IPS-18a (cell line): Measurements from ENCODE around the gene CLPTM1L.
A peak's percentile ranks its signal among the peaks of the same experiment; 100 is the strongest.

Experiments used
- H3K27ac ChIP-seq: one replicate; pipeline ENCODE4 v1.5.1; 2013; ENCODE audit warnings: low read length
- H3K27me3 ChIP-seq: one replicate; pipeline ENCODE4 v1.6.1; 2013; ENCODE audit warnings: mild to moderate bottlenecking, low read length; ENCODE audit not compliant: control insufficient read depth, insufficient read depth
- H3K36me3 ChIP-seq: one replicate; pipeline ENCODE4 v1.6.1; 2013; ENCODE audit warnings: low read depth, low read length; ENCODE audit not compliant: control insufficient read depth
- H3K4me1 ChIP-seq: one replicate; pipeline ENCODE4 v1.6.1; 2013; ENCODE audit warnings: low read depth, low read length; ENCODE audit not compliant: control insufficient read depth
- H3K4me3 ChIP-seq: one replicate; pipeline ENCODE4 v1.5.1; 2013; ENCODE audit warnings: low read length
- H3K9ac ChIP-seq: one replicate; pipeline ENCODE4 v1.6.1; 2013; ENCODE audit warnings: mild to moderate bottlenecking, low read length, moderate library complexity
- H3K9me3 ChIP-seq: one replicate; pipeline ENCODE4 v1.6.1; 2013; ENCODE audit warnings: low read depth, low read length; ENCODE audit not compliant: control insufficient read depth

Gene CLPTM1L, protein sequence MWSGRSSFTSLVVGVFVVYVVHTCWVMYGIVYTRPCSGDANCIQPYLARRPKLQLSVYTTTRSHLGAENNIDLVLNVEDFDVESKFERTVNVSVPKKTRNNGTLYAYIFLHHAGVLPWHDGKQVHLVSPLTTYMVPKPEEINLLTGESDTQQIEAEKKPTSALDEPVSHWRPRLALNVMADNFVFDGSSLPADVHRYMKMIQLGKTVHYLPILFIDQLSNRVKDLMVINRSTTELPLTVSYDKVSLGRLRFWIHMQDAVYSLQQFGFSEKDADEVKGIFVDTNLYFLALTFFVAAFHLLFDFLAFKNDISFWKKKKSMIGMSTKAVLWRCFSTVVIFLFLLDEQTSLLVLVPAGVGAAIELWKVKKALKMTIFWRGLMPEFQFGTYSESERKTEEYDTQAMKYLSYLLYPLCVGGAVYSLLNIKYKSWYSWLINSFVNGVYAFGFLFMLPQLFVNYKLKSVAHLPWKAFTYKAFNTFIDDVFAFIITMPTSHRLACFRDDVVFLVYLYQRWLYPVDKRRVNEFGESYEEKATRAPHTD

DNA sequence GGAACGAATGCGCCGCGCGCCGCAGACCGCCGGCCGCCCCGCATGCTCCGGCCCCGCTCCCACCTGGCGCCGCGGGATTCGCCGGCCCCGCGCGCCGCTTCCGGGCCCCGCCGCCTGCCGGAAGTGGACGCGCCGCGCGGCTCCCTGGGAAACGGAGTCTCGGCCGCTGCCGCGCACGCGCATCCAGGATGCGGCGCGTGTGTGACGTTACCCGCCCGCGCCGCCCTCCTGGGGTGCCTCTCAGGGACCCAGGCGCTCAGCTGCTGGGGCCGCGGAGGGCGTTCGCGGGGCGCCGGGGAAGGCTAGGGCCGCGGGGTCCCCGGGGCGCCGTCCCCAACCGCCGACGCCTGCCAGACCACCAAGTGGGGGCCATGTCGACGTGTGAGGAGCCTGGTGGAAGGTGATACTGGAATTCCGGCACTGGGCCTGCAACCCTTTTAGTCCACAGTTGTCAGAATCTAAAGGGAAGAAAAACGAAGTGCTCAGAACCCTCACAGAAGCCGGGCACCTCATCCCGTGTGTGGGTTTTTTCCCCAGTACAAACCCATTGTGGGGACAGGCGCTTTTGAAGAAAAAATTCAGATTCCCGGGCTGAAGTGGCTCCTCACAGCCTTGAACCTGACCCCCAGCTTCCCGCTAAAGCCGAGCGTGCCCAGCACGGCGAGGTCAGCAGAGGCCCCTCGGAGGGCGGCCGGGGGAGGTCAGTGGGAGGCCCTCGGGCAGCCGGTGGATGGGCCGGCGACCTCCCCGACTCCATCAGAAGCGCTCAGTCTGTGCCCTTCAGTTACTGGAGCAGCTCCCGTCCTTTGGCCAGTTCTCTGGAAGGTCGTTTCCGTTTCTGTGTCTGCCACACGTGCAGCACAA lies at the start of gene CLPTM1L:
Gene CLPTM1L, minus strand, starts transcription at position 125 of the 864 bp plus-strand sequence. CDS start 258 bp downstream, outside the sequence.
- no peaks in the 10 kb centered on the region for H3K27me3 ChIP-seq
- H3K36me3 ChIP-seq = peaks cover 28% of the 10 kb centered on the region
- H3K9ac ChIP-seq = peak within 1 kb of the TSS; percentile 75
- H3K4me3 ChIP-seq = peak within 1 kb of the TSS; percentile 93
- no peak within 1 kb of the TSS for H3K27ac ChIP-seq
- no peaks in the 10 kb centered on the region for H3K4me1 ChIP-seq
- no peaks in the 10 kb centered on the region for H3K9me3 ChIP-seq

DNA sequence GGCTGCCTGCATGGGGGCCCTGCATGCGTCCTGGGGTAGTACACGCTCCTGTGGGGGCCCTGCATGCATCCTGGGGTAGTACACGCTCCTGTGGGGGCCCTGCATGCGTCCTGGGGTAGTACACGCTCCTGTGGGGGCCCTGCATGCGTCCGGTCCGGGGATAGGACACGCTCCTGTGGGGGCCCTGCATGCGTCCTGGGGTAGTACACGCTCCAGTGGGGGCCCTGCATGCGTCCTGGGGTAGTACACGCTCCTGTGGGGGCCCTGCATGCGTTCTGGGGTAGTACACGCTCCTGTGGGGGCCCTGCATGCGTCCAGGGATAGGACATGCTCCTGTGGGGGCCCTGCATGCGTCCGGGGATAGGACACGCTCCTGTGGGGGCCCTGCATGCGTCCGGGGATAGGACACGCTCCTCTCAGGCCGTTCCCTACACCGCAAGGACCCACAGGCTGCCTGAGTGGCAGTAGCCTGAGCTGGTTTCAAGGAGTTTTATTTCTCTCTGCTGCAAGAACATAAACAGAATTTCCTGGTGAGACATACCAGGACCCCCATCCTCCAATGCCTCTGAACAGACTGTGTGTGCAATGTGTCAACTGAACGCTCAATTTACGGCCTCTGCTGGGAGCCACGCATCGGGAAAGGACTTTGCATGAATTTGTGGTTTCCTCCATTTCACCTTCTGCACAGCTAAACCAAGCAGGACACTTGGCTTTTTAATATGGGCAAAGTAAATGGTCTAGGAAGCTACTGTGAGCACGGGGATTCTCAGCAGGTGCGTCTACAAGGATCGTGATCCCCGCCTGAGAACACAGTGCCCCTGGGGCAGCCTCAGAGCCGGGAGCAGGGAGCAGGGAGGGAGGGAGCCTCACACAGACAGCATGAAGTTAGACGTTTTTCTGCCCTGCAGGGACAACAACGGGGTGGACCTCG lies 48.9 kb upstream of the CLPTM1L start:
- no peak overlapping the region for H3K27ac ChIP-seq
- no peaks in the 10 kb centered on the region for H3K4me1 ChIP-seq
- H3K9ac ChIP-seq = no peak overlapping the region
- no peaks in the 10 kb centered on the region for H3K9me3 ChIP-seq
- no peaks in the 10 kb centered on the region for H3K36me3 ChIP-seq
- H3K27me3 ChIP-seq = peaks cover 5% of the 10 kb centered on the region
- H3K4me3 ChIP-seq = no peak overlapping the region

DNA sequence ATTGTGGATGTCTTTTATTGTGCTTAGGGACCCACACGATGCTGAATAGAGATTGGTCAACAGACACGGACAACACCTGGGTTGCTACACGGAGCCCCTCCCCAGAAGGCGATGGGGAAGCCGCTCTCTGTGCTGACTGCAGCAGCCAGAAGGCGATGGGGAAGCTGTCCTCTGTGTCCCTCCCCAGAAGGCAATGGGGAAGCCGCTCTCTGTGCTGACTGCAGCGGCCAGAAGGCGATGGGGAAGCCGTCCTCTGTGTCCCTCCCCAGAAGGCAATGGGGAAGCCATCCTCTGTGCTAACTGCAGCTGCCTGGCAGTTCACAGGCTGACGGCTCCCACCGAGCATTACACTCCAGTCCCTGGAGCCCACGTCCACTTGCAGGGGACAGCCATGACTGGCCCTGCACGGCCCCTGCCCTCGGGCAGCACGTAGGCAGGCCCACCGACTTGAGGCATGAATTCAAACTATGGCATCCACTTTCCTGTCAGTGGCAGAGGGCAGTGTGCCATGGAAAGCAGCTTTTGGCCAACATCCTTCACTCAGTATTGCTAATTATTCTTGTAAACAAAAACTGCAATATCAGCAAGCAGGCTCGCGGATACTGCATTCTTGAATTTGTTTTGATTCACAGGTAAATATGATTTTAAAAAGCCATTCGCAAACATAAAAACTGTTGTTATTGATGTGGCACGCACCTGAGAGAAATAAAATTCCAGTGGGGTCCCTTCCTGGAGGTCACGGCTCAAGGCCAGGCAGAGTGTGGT lies 48.1 kb upstream of the CLPTM1L start:
- Histone ChIP-seq H3K27me3 (peaks cover 12% of the 10 kb centered on the region), H3K4me3 (no peak overlapping the region), H3K36me3 (no peaks in the 10 kb centered on the region), H3K9me3 (no peaks in the 10 kb centered on the region), H3K9ac (no peak overlapping the region), H3K4me1 (no peaks in the 10 kb centered on the region), H3K27ac (no peak overlapping the region)

DNA sequence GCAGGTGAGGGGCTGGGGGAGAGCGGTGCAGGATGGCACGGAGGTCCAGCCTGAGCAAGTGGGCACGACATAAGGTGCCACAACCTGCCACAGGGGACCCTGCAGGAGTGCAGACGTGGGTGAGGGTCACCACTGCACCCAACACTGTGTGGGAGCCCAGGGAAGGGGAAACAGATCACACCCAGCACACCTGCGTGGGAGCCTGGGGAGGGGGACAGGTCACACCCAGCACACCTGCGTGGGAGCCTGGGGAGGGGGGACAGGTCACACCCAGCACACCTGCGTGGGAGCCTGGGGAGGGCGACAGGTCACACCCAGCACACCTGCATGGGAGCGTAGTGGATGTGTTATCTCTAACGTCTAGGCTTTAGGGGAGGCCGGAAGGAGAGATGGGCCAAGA lies 47.4 kb upstream of the CLPTM1L start:
- H3K27ac ChIP-seq = no peak overlapping the region
- no peak overlapping the region for H3K9ac ChIP-seq
- H3K9me3 ChIP-seq = no peaks in the 10 kb centered on the region
- peaks cover 19% of the 10 kb centered on the region for H3K27me3 ChIP-seq
- no peaks in the 10 kb centered on the region for H3K36me3 ChIP-seq
- no peaks in the 10 kb centered on the region for H3K4me1 ChIP-seq
- H3K4me3 ChIP-seq = no peak overlapping the region

DNA sequence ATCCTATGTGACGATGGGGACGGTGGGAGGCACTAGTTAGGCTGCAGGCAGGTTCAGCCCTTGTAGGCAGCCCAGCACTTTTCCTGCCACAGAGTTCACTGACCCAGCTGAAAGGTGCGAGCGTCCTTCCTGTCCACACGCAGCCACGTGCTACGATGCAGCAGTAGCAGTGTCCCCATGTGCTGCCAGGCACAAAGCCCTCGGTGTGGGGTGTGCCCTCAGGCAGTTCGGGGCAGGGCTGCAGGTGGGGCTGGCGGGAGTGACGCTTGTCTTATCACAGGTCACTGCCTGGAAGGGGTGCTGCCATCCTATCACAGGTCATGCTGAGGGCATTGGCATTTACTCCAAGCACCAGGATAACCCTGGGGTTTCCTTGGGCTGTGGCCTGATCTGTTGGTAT lies 46.8 kb upstream of the CLPTM1L start:
- peaks cover 25% of the 10 kb centered on the region for H3K27me3 ChIP-seq
- H3K36me3 ChIP-seq = no peaks in the 10 kb centered on the region
- H3K9me3 ChIP-seq = no peaks in the 10 kb centered on the region
- no peak overlapping the region for H3K9ac ChIP-seq
- H3K27ac ChIP-seq = no peak overlapping the region
- no peaks in the 10 kb centered on the region for H3K4me1 ChIP-seq
- H3K4me3 ChIP-seq = no peak overlapping the region

DNA sequence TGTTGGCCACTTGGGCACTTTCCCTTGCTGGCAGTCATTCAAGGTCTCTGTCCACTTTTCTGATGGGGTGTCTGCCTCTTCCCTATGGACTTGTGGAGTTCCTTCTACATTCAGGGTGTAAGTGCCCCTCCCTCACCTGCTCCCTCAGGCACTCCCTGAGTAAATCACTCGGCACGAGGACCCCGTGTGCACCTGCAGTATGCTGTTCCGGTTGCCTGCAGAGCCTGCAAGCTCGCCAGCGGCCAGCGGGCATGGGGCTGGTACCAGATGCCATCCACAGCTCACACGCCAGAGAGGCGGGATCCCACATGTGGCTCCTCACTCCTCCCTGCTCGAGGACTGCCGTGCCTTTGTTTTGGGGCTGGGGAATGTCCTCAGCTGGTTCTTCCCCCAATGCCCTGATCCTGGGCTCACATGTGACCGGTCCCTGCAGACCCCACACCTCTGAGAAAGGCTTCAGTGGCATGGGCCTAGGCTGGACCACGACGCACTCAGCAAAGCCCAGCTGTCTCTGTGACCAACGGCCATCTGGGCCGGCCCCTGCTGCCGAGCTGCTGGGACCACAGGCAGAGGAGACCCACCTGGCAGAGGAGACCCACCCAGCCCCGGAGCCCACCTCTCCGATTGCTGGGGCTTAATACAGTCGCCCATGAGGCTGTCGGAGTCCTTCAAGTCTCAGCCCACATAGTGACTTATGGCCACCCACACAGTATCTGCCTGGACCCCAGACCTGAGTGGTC lies 46.1 kb upstream of the CLPTM1L start:
- H3K9ac ChIP-seq = no peak overlapping the region
- H3K9me3 ChIP-seq = no peaks in the 10 kb centered on the region
- H3K4me1 ChIP-seq = no peaks in the 10 kb centered on the region
- peaks cover 32% of the 10 kb centered on the region for H3K27me3 ChIP-seq
- H3K4me3 ChIP-seq = no peak overlapping the region
- no peak overlapping the region for H3K27ac ChIP-seq
- H3K36me3 ChIP-seq = no peaks in the 10 kb centered on the region

DNA sequence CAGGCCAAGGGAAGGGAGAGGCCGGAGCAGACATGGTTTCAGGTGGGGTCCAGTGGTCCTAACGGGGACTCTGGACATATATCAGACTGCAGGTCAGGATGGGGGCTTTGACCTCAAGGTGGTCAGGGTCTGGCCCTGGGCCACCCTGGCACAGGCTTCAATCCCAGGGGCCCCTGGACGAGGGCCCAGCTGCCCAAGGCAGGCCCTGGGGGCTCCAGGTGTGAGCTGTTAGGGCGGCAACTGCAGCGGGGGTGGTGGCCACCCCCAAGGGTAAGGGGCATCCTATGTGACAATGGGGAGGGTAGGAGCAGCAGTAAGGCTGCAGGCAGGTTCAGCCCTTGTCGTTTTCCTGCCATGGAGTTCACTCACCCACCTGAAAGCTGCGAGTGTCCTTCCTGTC lies 45.4 kb upstream of the CLPTM1L start:
- no peak overlapping the region for H3K4me3 ChIP-seq
- no peak overlapping the region for H3K9ac ChIP-seq
- H3K9me3 ChIP-seq = no peaks in the 10 kb centered on the region
- H3K27me3 ChIP-seq = peaks cover 39% of the 10 kb centered on the region
- H3K4me1 ChIP-seq = no peaks in the 10 kb centered on the region
- H3K36me3 ChIP-seq = no peaks in the 10 kb centered on the region
- no peak overlapping the region for H3K27ac ChIP-seq

DNA sequence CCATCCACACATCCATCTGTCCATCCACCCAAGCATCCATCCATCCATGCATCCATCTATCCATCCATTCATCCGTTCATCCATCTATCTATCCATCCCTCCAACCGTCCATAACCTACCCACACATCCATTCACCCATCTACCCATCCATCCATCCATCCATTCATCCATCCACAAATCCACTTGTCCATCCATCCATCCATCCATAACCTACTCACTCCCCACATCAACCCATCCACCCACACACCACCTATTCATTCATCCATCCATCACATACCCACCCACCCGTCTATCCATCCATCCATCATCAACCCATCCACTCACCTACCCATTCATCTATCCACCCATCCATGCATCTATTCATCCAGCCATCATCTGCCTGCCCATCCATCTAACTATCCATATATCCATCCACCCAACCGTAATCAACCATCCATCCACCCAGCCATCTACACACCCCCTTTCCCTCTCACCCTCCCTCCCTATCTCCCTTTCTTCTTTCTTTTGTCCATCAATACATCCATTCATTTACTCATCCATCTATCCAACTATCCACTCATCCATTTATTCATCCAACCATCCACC lies 43.6 kb upstream of the CLPTM1L start:
- no peaks in the 10 kb centered on the region for H3K36me3 ChIP-seq
- no peak overlapping the region for H3K9ac ChIP-seq
- no peaks in the 10 kb centered on the region for H3K9me3 ChIP-seq
- peaks cover 54% of the 10 kb centered on the region for H3K27me3 ChIP-seq
- no peak overlapping the region for H3K4me3 ChIP-seq
- H3K4me1 ChIP-seq = no peaks in the 10 kb centered on the region
- no peak overlapping the region for H3K27ac ChIP-seq

DNA sequence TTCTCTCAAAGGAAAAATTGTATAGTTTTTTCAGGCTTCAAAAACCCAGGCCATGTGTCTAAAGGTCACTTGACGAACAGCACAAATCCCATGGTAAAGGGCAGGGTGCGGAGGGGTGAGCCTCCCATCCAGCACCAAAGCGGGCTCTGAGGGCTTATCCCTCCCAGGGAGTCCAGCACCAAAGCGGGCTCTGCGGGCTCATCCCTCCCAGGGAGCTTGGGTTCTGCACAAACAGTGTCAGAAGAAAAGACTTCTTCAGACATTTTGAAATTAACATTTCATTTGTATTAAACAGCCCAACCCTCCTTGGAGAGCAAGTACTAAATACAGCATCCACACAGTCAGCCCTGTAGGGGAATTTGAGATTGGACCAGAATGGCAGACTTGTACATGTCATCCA lies 43.0 kb upstream of the CLPTM1L start:
- Histone ChIP-seq H3K9ac (no peak overlapping the region), H3K4me1 (no peaks in the 10 kb centered on the region), H3K27ac (no peak overlapping the region), H3K36me3 (no peaks in the 10 kb centered on the region), H3K27me3 (peaks cover 55% of the 10 kb centered on the region), H3K4me3 (no peak overlapping the region), H3K9me3 (no peaks in the 10 kb centered on the region)
